ENCODE data around the gene ADCY2. TPM values are rescaled to one million over a fixed set of nuclear protein-coding genes. Genes with fewer than 3 reads are reported as not detected.

ADCY2 gene
- total RNA-seq, 5 donors from 2014 or later (not counting 1 experiment from before 2014, with no cell fraction given), result 0.23 to 0.32 TPM; not detected in 3

- peaks cover 0 to 5% of the 10 kb centered on the region in 2 donors for H3K27me3 Mint-ChIP-seq
- H3K27me3 ChIP-seq (replicated peaks in 1 of 2; ENCODE audit: control insufficient read depth in 2 of 2, extremely low read depth in 1 of 2, insufficient read depth in 2 of 2, low read length in 1 of 2), result no peaks in the 10 kb centered on the region
- H3K36me3 Mint-ChIP-seq, result no peaks in the 10 kb centered on the region
- H3K27ac ChIP-seq (ENCODE audit: low read length), result no peak overlapping the region
- H3K4me1 Mint-ChIP-seq, result no peaks in the 10 kb centered on the region
- no peak for DNase-seq
- H3K36me3 ChIP-seq (ENCODE audit: control insufficient read depth in 2 of 2, extremely low read depth in 1 of 2, insufficient read depth in 1 of 2, low read length in 1 of 2), result no peaks in the 10 kb centered on the region
- no peak for ATAC-seq (replicated peaks in 1 of 4)
- no peaks in the 10 kb centered on the region for H3K9me3 ChIP-seq
- no peak overlapping the region for H3K4me3 ChIP-seq (ENCODE audit: control insufficient read depth in 1 of 2, extremely low read depth in 1 of 2, low read length in 1 of 2)
- H3K4me1 ChIP-seq (ENCODE audit: control insufficient read depth in 1 of 2, extremely low read depth in 1 of 2, insufficient read depth in 2 of 2, low read length in 2 of 2), result no peaks in the 10 kb centered on the region
- peaks cover 0 to 6% (median 0%) of the 10 kb centered on the region in 3 donors for H3K9me3 Mint-ChIP-seq
- ChIA-PET CTCF (no interaction called here), POLR2A (no interaction called here)
- no peak overlapping the region for H3K4me3 Mint-ChIP-seq
- no peak overlapping the region for H3K27ac Mint-ChIP-seq
- WGBS (ENCODE audit: insufficient coverage), result 88% methylated on average over 4 of the region's 10 CpGs
These were observed 294.6 kb downstream of the ADCY2 start for GRCh38 chr5:7690557-7690956.

- CTCF ChIA-PET, result no interaction called here
- WGBS (ENCODE audit: insufficient coverage), result 71% methylated on average over 2 of the region's 5 CpGs
- H3K4me1 Mint-ChIP-seq, result no peaks in the 10 kb centered on the region
These were observed 309.3 kb downstream of the ADCY2 start for GRCh38 chr5:7705261-7705660.

GRCh38 chr5:7705736-7706135 lies 309.8 kb downstream of the ADCY2 start:
- H3K4me3 Mint-ChIP-seq, result no peak overlapping the region
- H3K4me3 ChIP-seq (ENCODE audit: control insufficient read depth in 1 of 2, extremely low read depth in 1 of 2, low read length in 1 of 2), result no peak overlapping the region
- DNase-seq (no peak), ATAC-seq (replicated peaks in 1 of 4) (no peak)
- H3K4me1 Mint-ChIP-seq, result no peaks in the 10 kb centered on the region
- ChIA-PET POLR2A (no interaction called here), CTCF (interaction anchor here in 1 of 2 donors (0.5 to 0.6 kb wide), 2 partner anchors 887 to 1015 kb away, joined by 3 to 4 read pairs; no protein-coding TSS in a partner anchor)
- no peaks in the 10 kb centered on the region for H3K36me3 Mint-ChIP-seq
- H3K9me3 Mint-ChIP-seq, result no peaks in the 10 kb centered on the region
- H3K4me1 ChIP-seq (ENCODE audit: control insufficient read depth in 1 of 2, extremely low read depth in 1 of 2, insufficient read depth in 2 of 2, low read length in 2 of 2), result no peaks in the 10 kb centered on the region
- H3K9me3 ChIP-seq, result no peaks in the 10 kb centered on the region
- H3K36me3 ChIP-seq (ENCODE audit: control insufficient read depth in 2 of 2, extremely low read depth in 1 of 2, insufficient read depth in 1 of 2, low read length in 1 of 2), result no peaks in the 10 kb centered on the region
- H3K27ac ChIP-seq (ENCODE audit: low read length), result no peak overlapping the region
- H3K27me3 ChIP-seq (replicated peaks in 1 of 2; ENCODE audit: control insufficient read depth in 2 of 2, extremely low read depth in 1 of 2, insufficient read depth in 2 of 2, low read length in 1 of 2), result peaks cover 0 to 4% of the 10 kb centered on the region in 2 experiments
- H3K27me3 Mint-ChIP-seq, result peaks cover 2 to 10% of the 10 kb centered on the region in 2 donors
- no peak overlapping the region for H3K27ac Mint-ChIP-seq
- WGBS (ENCODE audit: insufficient coverage), result no CpG with 5 or more reads among the region's 6 CpGs

More at GRCh38 chr5:7705261-7705660, 309.3 kb downstream of the ADCY2 start:
- Histone ChIP-seq H3K4me1 (ENCODE audit: control insufficient read depth in 1 of 2, extremely low read depth in 1 of 2, insufficient read depth in 2 of 2, low read length in 2 of 2) (no peaks in the 10 kb centered on the region), H3K36me3 (ENCODE audit: control insufficient read depth in 2 of 2, extremely low read depth in 1 of 2, insufficient read depth in 1 of 2, low read length in 1 of 2) (no peaks in the 10 kb centered on the region), H3K4me3 (ENCODE audit: control insufficient read depth in 1 of 2, extremely low read depth in 1 of 2, low read length in 1 of 2) (no peak overlapping the region), H3K9me3 (no peaks in the 10 kb centered on the region), H3K27me3 (replicated peaks in 1 of 2; ENCODE audit: control insufficient read depth in 2 of 2, extremely low read depth in 1 of 2, insufficient read depth in 2 of 2, low read length in 1 of 2) (peaks cover 0 to 4% of the 10 kb centered on the region in 2 experiments), H3K27ac (ENCODE audit: low read length) (no peak overlapping the region)
- Mint-ChIP-seq H3K36me3 (no peaks in the 10 kb centered on the region), H3K4me3 (no peak overlapping the region), H3K9me3 (no peaks in the 10 kb centered on the region), H3K27ac (no peak overlapping the region), H3K27me3 (peaks cover 2 to 10% of the 10 kb centered on the region in 2 donors)
- ATAC-seq (replicated peaks in 1 of 4) (no peak), DNase-seq (no peak)
- POLR2A ChIA-PET, result no interaction called here

GRCh38 chr5:7706256-7706655 lies 310.3 kb downstream of the ADCY2 start:
- POLR2A ChIA-PET, result no interaction called here
- WGBS (ENCODE audit: insufficient coverage), result 41% methylated on average over 3 of the region's 4 CpGs
- Mint-ChIP-seq H3K27ac (no peak overlapping the region), H3K36me3 (no peaks in the 10 kb centered on the region), H3K4me3 (no peak overlapping the region), H3K9me3 (no peaks in the 10 kb centered on the region), H3K4me1 (no peaks in the 10 kb centered on the region), H3K27me3 (peaks cover 2 to 10% of the 10 kb centered on the region in 2 donors)
- no peak for DNase-seq
- CTCF ChIA-PET, result interaction anchor here in 1 of 2 donors (0.5 to 0.6 kb wide), 3 partner anchors 888 to 1351 kb away, joined by 3 to 4 read pairs (median 4); no protein-coding TSS in a partner anchor
- Histone ChIP-seq H3K27me3 (replicated peaks in 1 of 2; ENCODE audit: control insufficient read depth in 2 of 2, extremely low read depth in 1 of 2, insufficient read depth in 2 of 2, low read length in 1 of 2) (peaks cover 0 to 4% of the 10 kb centered on the region in 2 experiments), H3K4me1 (ENCODE audit: control insufficient read depth in 1 of 2, extremely low read depth in 1 of 2, insufficient read depth in 2 of 2, low read length in 2 of 2) (no peaks in the 10 kb centered on the region), H3K36me3 (ENCODE audit: control insufficient read depth in 2 of 2, extremely low read depth in 1 of 2, insufficient read depth in 1 of 2, low read length in 1 of 2) (no peaks in the 10 kb centered on the region), H3K27ac (ENCODE audit: low read length) (no peak overlapping the region), H3K9me3 (no peaks in the 10 kb centered on the region), H3K4me3 (ENCODE audit: control insufficient read depth in 1 of 2, extremely low read depth in 1 of 2, low read length in 1 of 2) (no peak overlapping the region)
- ATAC-seq (replicated peaks in 1 of 4), result no peak

GRCh38 chr5:7714119-7714518 lies 318.2 kb downstream of the ADCY2 start:
- WGBS (ENCODE audit: insufficient coverage), result 63% methylated on average over 4 of the region's 6 CpGs
- no peak for DNase-seq
- Histone ChIP-seq H3K4me1 (ENCODE audit: control insufficient read depth in 1 of 2, extremely low read depth in 1 of 2, insufficient read depth in 2 of 2, low read length in 2 of 2) (no peaks in the 10 kb centered on the region), H3K9me3 (no peaks in the 10 kb centered on the region), H3K27me3 (replicated peaks in 1 of 2; ENCODE audit: control insufficient read depth in 2 of 2, extremely low read depth in 1 of 2, insufficient read depth in 2 of 2, low read length in 1 of 2) (peaks cover 0 to 3% of the 10 kb centered on the region in 2 experiments), H3K36me3 (ENCODE audit: control insufficient read depth in 2 of 2, extremely low read depth in 1 of 2, insufficient read depth in 1 of 2, low read length in 1 of 2) (no peaks in the 10 kb centered on the region), H3K27ac (ENCODE audit: low read length) (no peak overlapping the region), H3K4me3 (ENCODE audit: control insufficient read depth in 1 of 2, extremely low read depth in 1 of 2, low read length in 1 of 2) (no peak overlapping the region)
- Mint-ChIP-seq H3K36me3 (no peaks in the 10 kb centered on the region), H3K27ac (no peak overlapping the region), H3K4me3 (no peak overlapping the region), H3K4me1 (no peaks in the 10 kb centered on the region), H3K9me3 (no peaks in the 10 kb centered on the region), H3K27me3 (peaks cover 3% of the 10 kb centered on the region in 2 donors)
- CTCF ChIA-PET, result no interaction called here
- no peak for ATAC-seq (replicated peaks in 1 of 4)
- POLR2A ChIA-PET, result no interaction called here

GRCh38 chr5:7714697-7715096 lies 318.8 kb downstream of the ADCY2 start:
- Mint-ChIP-seq H3K27me3 (peaks cover 3% of the 10 kb centered on the region in 2 donors), H3K4me3 (no peak overlapping the region), H3K27ac (no peak overlapping the region), H3K4me1 (no peaks in the 10 kb centered on the region), H3K36me3 (no peaks in the 10 kb centered on the region), H3K9me3 (no peaks in the 10 kb centered on the region)
- Histone ChIP-seq H3K4me3 (ENCODE audit: control insufficient read depth in 1 of 2, extremely low read depth in 1 of 2, low read length in 1 of 2) (no peak overlapping the region), H3K27ac (ENCODE audit: low read length) (no peak overlapping the region), H3K4me1 (ENCODE audit: control insufficient read depth in 1 of 2, extremely low read depth in 1 of 2, insufficient read depth in 2 of 2, low read length in 2 of 2) (no peaks in the 10 kb centered on the region), H3K36me3 (ENCODE audit: control insufficient read depth in 2 of 2, extremely low read depth in 1 of 2, insufficient read depth in 1 of 2, low read length in 1 of 2) (no peaks in the 10 kb centered on the region), H3K27me3 (replicated peaks in 1 of 2; ENCODE audit: control insufficient read depth in 2 of 2, extremely low read depth in 1 of 2, insufficient read depth in 2 of 2, low read length in 1 of 2) (peaks cover 0 to 3% of the 10 kb centered on the region in 2 experiments), H3K9me3 (no peaks in the 10 kb centered on the region)
- ChIA-PET CTCF (no interaction called here), POLR2A (interaction anchor here in 1 of 2 donors (0.6 kb wide), 1 partner anchor 55 kb away, joined by 3 read pairs; no protein-coding TSS in a partner anchor)
- ATAC-seq (replicated peaks in 1 of 4) (no peak), DNase-seq (no peak)

- CTCF ChIA-PET, result interaction anchor here in 1 of 2 donors (0.7 kb wide), 1 partner anchor 1034 kb away, joined by 3 read pairs; no protein-coding TSS in a partner anchor
- ATAC-seq (replicated peaks in 1 of 4), result no peak
- WGBS (ENCODE audit: insufficient coverage), result 94% methylated on average over 2 of the region's 4 CpGs
These were observed 321.8 kb downstream of the ADCY2 start for GRCh38 chr5:7717691-7718090.

More at GRCh38 chr5:7717691-7718090, 321.8 kb downstream of the ADCY2 start:
- Histone ChIP-seq H3K36me3 (ENCODE audit: control insufficient read depth in 2 of 2, extremely low read depth in 1 of 2, insufficient read depth in 1 of 2, low read length in 1 of 2) (no peaks in the 10 kb centered on the region), H3K27me3 (replicated peaks in 1 of 2; ENCODE audit: control insufficient read depth in 2 of 2, extremely low read depth in 1 of 2, insufficient read depth in 2 of 2, low read length in 1 of 2) (peaks cover 0 to 3% of the 10 kb centered on the region in 2 experiments), H3K9me3 (no peaks in the 10 kb centered on the region), H3K4me3 (ENCODE audit: control insufficient read depth in 1 of 2, extremely low read depth in 1 of 2, low read length in 1 of 2) (no peak overlapping the region), H3K4me1 (ENCODE audit: control insufficient read depth in 1 of 2, extremely low read depth in 1 of 2, insufficient read depth in 2 of 2, low read length in 2 of 2) (no peaks in the 10 kb centered on the region), H3K27ac (ENCODE audit: low read length) (no peak overlapping the region)
- H3K27me3 Mint-ChIP-seq, result peaks cover 0 to 5% of the 10 kb centered on the region in 2 donors
- no peak for DNase-seq
- H3K4me1 Mint-ChIP-seq, result no peaks in the 10 kb centered on the region
- POLR2A ChIA-PET, result no interaction called here
- H3K9me3 Mint-ChIP-seq, result no peaks in the 10 kb centered on the region
- H3K27ac Mint-ChIP-seq, result no peak overlapping the region
- no peak overlapping the region for H3K4me3 Mint-ChIP-seq
- no peaks in the 10 kb centered on the region for H3K36me3 Mint-ChIP-seq

All from T-cell (primary cell).